Fibroblast of pulmonary artery (primary cell): ENCODE measurements around the gene DLX3.

ENCODE experiments used
- DNase-seq: peaks from one replicate; pipeline ENCODE4 v3.0.0-alpha.2; 2010; ENCODE audit warnings: low read depth
- H3K4me3 ChIP-seq: replicated peaks from 2 replicates; pipeline ENCODE4 v1.5.1; 2011; ENCODE audit warnings: low read depth, mild to moderate bottlenecking, control low read depth, low read length, moderate library complexity
- TF ChIP-seq, protein P1 (sequence below): IDR thresholded peaks from 2 replicates; pipeline ENCODE4 v1.5.1; 2011; ENCODE audit warnings: mild to moderate bottlenecking, control low read depth, low read length, inconsistent platforms; ENCODE audit errors: missing control alignments

DLX3 gene

DNA sequence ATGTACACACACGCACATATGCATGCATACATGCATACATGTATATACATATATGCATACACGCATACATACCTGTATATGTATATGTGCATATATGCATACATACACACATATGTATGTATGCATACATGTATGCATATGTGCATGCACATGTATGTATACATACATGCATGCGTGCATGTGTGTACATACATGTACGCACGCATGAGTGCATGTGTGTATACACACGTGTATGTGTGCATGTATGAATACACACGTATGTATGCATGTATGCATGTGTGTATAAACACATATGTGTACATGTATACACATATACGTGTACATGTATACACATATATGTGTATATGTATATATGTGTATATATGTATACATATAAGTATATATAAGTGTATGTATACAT, 28.5 kb upstream of the DLX3 start:
- TF ChIP-seq, protein P1, sequence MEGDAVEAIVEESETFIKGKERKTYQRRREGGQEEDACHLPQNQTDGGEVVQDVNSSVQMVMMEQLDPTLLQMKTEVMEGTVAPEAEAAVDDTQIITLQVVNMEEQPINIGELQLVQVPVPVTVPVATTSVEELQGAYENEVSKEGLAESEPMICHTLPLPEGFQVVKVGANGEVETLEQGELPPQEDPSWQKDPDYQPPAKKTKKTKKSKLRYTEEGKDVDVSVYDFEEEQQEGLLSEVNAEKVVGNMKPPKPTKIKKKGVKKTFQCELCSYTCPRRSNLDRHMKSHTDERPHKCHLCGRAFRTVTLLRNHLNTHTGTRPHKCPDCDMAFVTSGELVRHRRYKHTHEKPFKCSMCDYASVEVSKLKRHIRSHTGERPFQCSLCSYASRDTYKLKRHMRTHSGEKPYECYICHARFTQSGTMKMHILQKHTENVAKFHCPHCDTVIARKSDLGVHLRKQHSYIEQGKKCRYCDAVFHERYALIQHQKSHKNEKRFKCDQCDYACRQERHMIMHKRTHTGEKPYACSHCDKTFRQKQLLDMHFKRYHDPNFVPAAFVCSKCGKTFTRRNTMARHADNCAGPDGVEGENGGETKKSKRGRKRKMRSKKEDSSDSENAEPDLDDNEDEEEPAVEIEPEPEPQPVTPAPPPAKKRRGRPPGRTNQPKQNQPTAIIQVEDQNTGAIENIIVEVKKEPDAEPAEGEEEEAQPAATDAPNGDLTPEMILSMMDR, result no peak
- DNase-seq, result no peak
- no peak overlapping the region for H3K4me3 ChIP-seq

GRCh38 chr17:50022463-50023130, 27.6 kb upstream of the DLX3 start:
- no peak for DNase-seq
- TF ChIP-seq, protein P1, result no peak
- no peak overlapping the region for H3K4me3 ChIP-seq

GRCh38 chr17:50021681-50022370, 26.8 kb upstream of the DLX3 start:
- TF ChIP-seq, protein P1, result no peak
- no peak for DNase-seq
- H3K4me3 ChIP-seq, result no peak overlapping the region

DNA sequence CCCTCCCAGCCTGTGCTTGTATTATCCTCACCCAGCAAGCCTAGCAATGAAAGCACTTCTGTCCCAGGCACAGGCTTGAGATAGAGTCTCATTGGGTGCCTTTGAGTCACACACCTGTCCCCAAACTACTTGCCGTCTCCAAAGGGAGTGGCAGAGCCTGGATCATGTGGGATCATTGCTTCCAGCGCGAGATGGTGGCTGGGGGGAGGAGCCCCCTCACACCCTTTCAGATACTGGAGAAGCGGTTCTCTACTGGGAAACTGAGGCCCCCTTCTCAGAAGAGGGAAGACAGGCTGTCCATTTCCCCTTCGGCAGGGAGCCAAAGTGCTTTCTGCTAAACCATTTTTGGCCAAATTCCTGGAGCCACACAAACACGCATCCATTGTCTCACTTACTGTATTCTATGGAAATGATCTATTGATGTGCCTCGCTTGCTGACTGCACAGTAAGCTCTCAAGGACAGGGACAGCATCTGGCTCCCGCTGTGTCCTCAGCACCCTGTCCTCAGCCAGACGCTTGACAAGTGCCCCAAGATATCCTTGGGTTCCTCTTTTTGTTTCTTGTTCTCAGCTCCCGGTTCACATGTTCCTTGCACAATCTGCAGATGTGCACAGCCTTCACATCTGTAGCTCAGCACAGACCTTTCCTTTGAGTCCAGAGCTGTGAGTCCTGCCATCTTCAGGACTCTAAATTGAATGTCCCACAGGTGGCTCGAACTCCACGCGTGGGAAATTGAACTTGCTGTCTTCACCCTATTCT, 26.0 kb upstream of the DLX3 start:
- no peak overlapping the region for H3K4me3 ChIP-seq
- no peak for DNase-seq
- TF ChIP-seq, protein P1, result no peak

DNA sequence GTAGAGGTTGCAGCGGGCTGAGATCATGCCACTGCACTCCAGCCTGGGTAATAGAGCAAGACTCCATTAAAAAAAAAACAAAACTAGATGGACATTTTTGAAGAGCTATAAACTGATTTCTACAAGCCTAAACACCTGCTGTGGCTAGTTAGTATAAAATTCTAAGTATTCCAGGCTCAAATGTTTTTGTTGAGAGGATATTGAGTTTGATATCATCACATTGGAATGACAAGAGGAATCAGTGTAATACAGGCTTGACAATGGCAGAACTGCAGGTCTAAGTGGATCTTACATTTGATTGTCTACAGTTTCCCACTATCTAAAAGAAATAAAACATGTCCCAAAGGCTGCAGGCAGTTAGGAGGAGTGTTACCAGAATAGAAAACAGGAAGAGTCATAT, 23.9 kb upstream of the DLX3 start:
- no peak for DNase-seq
- TF ChIP-seq, protein P1, result no peak
- H3K4me3 ChIP-seq, result no peak overlapping the region

DNA sequence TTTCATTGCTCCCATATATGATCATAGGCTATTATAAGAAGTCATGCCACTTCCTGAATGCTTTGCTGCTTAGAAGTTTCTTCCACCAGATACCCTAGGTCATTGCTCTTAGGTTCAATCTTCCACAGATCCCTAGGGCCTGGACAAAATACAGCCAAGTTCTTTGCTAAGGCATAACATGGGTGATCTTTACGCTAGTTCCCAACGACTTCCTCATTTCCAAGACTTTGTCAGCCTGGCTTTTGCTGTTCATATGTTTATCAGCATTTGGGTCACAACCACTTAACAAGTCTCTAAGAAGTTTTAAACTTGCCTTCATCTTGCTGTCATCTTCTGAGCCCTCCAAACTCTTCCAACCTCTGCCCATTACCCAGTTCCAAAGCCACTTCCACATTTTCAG, 20.1 kb upstream of the DLX3 start:
- no peak for DNase-seq
- H3K4me3 ChIP-seq, result no peak overlapping the region
- TF ChIP-seq, protein P1, result no peak
